Gastroesophageal sphincter (tissue), 4 donors: ENCODE measurements around the gene GALNS. TPM values are rescaled to one million over a fixed set of nuclear protein-coding genes. Genes with fewer than 3 reads are reported as not detected.
A peak's percentile ranks its signal among the peaks of the same experiment; 100 is the strongest.

ENCODE experiments used
- ATAC-seq: fragments of 150-250 bp; one replicate; pipeline ENCODE4 v1.9.1; 2016; ENCODE audit warnings: mild to moderate bottlenecking, moderate library complexity
- H3K27ac ChIP-seq, 4 donors: fragments of 200-600 bp; sonication (generic) in 3 of 4; 1 replicate in 3 of 4; 2 replicates in 1 of 4; pipeline ENCODE4 v1.5.1; 2016 to 2019
- H3K27me3 ChIP-seq: fragments of 200-600 bp; sonication (generic); one replicate; pipeline ENCODE4 v1.5.1; 2019
- H3K36me3 ChIP-seq, 2 donors: fragments of 200-600 bp; sonication (generic); one replicate each; pipeline ENCODE4 v1.5.1; 2019; ENCODE audit warnings: control low read depth in 1 of 2
- H3K4me1 ChIP-seq, 3 donors: fragments of 200-600 bp; sonication (generic); 1 replicate in 2 of 3; 2 replicates in 1 of 3; pipeline ENCODE4 v1.5.1; 2016 to 2019; ENCODE audit warnings: control low read depth in 2 of 3
- H3K4me3 ChIP-seq, 2 donors: fragments of 200-600 bp; sonication (generic); one replicate each; pipeline ENCODE4 v1.5.1; 2019; ENCODE audit warnings: mild to moderate bottlenecking in 1 of 2, moderate library complexity in 1 of 2
- H3K9me3 ChIP-seq, 3 donors: fragments of 200-600 bp; sonication (generic); one replicate each; pipeline ENCODE4 v1.5.1; 2017 to 2019; ENCODE audit warnings: control low read depth in 2 of 3
- EP300 ChIP-seq: sonication (generic); formaldehyde crosslinking; IDR thresholded peaks from one replicate; pipeline ENCODE4 v1.6.1; 2017; ENCODE audit warnings: antibody characterized with exemption, mild to moderate bottlenecking
- POLR2A ChIP-seq, 2 donors: fragments of 450-650 bp; IDR thresholded peaks; one replicate each; pipeline ENCODE4 v1.6.1; 2017; ENCODE audit warnings: antibody characterized with exemption in 2 of 2, mild to moderate bottlenecking in 2 of 2, moderate library complexity in 1 of 2
- POLR2AphosphoS5 ChIP-seq: sonication (generic); formaldehyde crosslinking; IDR thresholded peaks from one replicate; pipeline ENCODE4 v1.6.1; 2017; ENCODE audit warnings: antibody characterized with exemption
- WGBS, 2 donors: methylation state at CpG; one replicate each; pipeline ENCODE4 v1.1.5; 2018; ENCODE audit warnings: low coverage in 1 of 2; 5-methylcytosine and 5-hydroxymethylcytosine counted together
- total RNA-seq, 4 donors: library from RNA; depleted of rRNA; stranded (reverse); fragments of >200 nt; gene quantifications; one replicate each; pipeline ENCODE4 v1.1.0, GENCODE V29; 2016
- TF ChIP-seq, protein P1 (sequence below), 4 experiments: fragments of 200-600 bp in 2 of 4; fragments of 450-650 bp in 2 of 4; sonication (generic) in 1 of 4; IDR thresholded peaks; one replicate each; pipeline ENCODE4 v1.5.1; 2017 to 2019; ENCODE audit warnings: antibody characterized with exemption in 4 of 4, mild to moderate bottlenecking in 2 of 4, moderate library complexity in 2 of 4

Gene GALNS
- total RNA-seq, 4 donors from 2014 or later, result 4.2 to 29.4 (median 15.6) TPM

DNA sequence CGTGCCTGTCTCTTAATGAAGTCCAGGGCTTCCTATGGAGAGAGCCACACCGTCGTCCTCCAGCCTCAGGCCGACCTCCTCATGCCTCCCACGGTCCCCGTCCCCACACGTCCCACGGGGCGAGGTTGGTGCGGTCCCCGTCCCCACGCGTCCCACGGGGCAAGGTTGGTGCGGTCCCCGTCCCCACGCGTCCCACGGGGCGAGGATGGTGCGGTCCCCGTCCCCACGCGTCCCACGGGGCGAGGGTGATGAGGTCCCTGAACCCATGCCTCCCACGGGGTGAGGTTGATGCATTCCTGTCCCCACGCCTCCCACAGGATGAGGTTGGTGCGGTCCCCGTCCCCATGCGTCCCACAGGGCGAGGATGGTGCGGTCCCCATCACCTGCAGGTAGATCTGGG is 20.9 kb downstream of the GALNS start:
- TF ChIP-seq EP300, result no peak
- TF ChIP-seq, protein P1, sequence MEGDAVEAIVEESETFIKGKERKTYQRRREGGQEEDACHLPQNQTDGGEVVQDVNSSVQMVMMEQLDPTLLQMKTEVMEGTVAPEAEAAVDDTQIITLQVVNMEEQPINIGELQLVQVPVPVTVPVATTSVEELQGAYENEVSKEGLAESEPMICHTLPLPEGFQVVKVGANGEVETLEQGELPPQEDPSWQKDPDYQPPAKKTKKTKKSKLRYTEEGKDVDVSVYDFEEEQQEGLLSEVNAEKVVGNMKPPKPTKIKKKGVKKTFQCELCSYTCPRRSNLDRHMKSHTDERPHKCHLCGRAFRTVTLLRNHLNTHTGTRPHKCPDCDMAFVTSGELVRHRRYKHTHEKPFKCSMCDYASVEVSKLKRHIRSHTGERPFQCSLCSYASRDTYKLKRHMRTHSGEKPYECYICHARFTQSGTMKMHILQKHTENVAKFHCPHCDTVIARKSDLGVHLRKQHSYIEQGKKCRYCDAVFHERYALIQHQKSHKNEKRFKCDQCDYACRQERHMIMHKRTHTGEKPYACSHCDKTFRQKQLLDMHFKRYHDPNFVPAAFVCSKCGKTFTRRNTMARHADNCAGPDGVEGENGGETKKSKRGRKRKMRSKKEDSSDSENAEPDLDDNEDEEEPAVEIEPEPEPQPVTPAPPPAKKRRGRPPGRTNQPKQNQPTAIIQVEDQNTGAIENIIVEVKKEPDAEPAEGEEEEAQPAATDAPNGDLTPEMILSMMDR (IDR thresholded peaks at IDR 0.05), result no peak
- no peak for TF ChIP-seq POLR2AphosphoS5
- TF ChIP-seq POLR2A (IDR thresholded peaks at IDR 0.05), result no peak
- Histone ChIP-seq H3K9me3 (no peaks in the 10 kb centered on the region), H3K4me3 (no peak overlapping the region), H3K27ac (no peak overlapping the region), H3K36me3 (peaks cover 0 to 54% of the 10 kb centered on the region in 2 donors), H3K27me3 (no peaks in the 10 kb centered on the region), H3K4me1 (no peaks in the 10 kb centered on the region)
- WGBS, 2 donors, result 95% methylated on average over 8 of the region's 33 CpGs; no CpG with 5 or more reads in 1 of the 2 donors
- no peak for ATAC-seq

DNA sequence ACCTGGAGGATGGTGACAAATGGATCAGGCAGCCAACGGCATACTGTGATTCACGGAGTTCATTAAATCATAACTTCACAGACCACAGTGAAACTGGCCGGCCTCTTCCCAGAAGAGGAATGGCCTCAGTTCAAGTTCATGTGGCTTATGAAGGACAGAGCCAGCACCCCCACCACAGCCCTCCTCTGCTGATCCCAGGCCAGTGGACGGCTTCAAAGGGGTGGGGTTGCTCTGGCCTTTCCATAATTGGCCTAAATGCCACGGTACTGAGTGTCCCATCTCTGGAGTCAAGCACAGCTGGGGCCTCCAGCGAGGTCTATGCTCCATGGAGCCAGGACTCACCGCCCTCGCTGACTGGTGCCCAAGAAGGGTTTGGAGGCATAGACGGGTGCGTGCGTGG is 21.4 kb downstream of the GALNS start:
- WGBS, 2 donors, result 70% methylated on average over 6 of the region's 11 CpGs; no CpG with 5 or more reads in 1 of the 2 donors
- no peak overlapping the region for H3K27ac ChIP-seq
- TF ChIP-seq, protein P1 (IDR thresholded peaks at IDR 0.05), result no peak
- TF ChIP-seq POLR2AphosphoS5, result peak; percentile 54
- H3K4me1 ChIP-seq, result no peaks in the 10 kb centered on the region
- no peaks in the 10 kb centered on the region for H3K27me3 ChIP-seq
- peaks cover 0 to 54% of the 10 kb centered on the region in 2 donors for H3K36me3 ChIP-seq
- ATAC-seq, result peak; percentile 69
- no peaks in the 10 kb centered on the region for H3K9me3 ChIP-seq
- H3K4me3 ChIP-seq, result no peak overlapping the region

DNA sequence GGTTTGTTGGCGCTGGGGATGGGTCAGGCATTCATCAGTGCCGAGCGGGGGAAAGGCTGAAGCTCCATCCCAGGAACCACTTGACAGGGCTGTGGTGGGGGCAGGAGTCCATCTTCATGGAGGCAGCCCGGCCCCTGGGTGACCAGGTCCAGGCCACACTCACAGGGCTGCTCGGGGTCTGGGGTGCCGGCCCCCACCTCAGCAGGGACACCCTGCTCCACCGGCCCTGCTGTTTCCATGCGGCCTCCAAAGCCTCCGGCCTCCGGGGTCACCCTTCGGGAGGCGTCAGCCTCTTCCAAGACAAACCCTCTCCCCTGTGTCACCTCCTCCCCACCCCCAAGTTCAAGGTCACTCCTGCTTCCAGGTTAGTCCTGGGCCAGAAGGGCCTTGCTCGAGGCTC is 22.1 kb downstream of the GALNS start:
- WGBS, 2 donors, result no CpG with 5 or more reads among the region's 13 CpGs

DNA sequence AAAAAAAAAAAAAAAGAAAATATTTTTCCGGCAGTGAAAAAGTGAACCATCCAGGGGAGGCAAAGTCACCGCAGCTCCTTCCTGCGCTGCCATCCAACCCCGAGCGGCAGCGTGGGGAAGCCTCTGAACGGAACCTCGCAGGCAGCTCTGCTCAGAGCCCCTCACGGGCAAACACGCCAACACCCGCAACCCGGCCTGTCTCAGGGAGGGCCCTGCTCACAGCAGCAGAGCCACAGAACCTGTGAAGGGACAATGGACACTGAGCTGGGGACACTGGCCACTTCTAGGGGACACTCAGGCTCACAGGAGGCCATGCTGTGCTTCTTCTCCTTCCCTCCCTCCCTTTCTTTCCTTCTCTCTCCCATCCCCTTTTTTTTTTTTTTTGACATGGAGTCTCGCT is 23.7 kb downstream of the GALNS start:
- H3K27me3 ChIP-seq, result no peaks in the 10 kb centered on the region
- no peaks in the 10 kb centered on the region for H3K4me1 ChIP-seq
- WGBS, 2 donors, result 84 to 91% methylated on average over 9 to 12 of the region's 13 CpGs
- peaks cover 0 to 52% of the 10 kb centered on the region in 2 donors for H3K36me3 ChIP-seq
- H3K4me3 ChIP-seq, result no peak overlapping the region
- no peak for TF ChIP-seq POLR2A (IDR thresholded peaks at IDR 0.05)
- no peak for TF ChIP-seq EP300
- TF ChIP-seq, protein P1 (IDR thresholded peaks at IDR 0.05), result no peak
- TF ChIP-seq POLR2AphosphoS5, result no peak
- H3K9me3 ChIP-seq, result no peaks in the 10 kb centered on the region
- no peak overlapping the region for H3K27ac ChIP-seq
- ATAC-seq, result no peak

More for the DNA sequence above, 22.1 kb downstream of the GALNS start:
- H3K9me3 ChIP-seq, result no peaks in the 10 kb centered on the region
- H3K4me1 ChIP-seq, result no peaks in the 10 kb centered on the region
- no peak overlapping the region for H3K27ac ChIP-seq
- H3K4me3 ChIP-seq, result no peak overlapping the region
- TF ChIP-seq EP300 (no peak), POLR2AphosphoS5 (no peak), POLR2A (IDR thresholded peaks at IDR 0.05) (no peak)
- TF ChIP-seq, protein P1 (IDR thresholded peaks at IDR 0.05), result no peak
- H3K36me3 ChIP-seq, result peaks cover 0 to 52% of the 10 kb centered on the region in 2 donors
- ATAC-seq, result no peak
- H3K27me3 ChIP-seq, result no peaks in the 10 kb centered on the region

DNA sequence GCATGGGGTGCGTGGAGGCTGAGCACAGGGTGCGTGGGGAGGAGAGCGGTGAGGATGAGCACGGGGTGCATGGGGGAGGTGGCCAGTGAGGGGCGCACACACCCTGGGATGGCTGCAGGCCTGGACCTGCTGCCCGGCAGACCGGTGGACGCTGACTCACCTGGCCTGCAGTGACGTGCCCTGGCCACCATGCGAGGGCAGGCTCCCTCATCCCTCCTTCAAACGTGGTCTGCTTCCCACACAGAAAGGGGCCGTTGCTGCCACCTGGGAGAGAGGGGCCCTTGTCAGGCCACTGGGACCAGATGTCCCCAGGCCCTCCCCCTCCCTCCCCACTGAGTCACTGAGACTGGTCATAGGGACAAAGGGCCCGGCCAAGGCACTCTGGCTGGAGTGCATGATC is 24.9 kb downstream of the GALNS start:
- no peak for ATAC-seq
- WGBS, 2 donors, result 81 to 97% methylated on average over 4 to 6 of the region's 13 CpGs
- no peak for TF ChIP-seq EP300
- TF ChIP-seq POLR2AphosphoS5, result no peak
- TF ChIP-seq, protein P1 (IDR thresholded peaks at IDR 0.05), result no peak
- no peak for TF ChIP-seq POLR2A (IDR thresholded peaks at IDR 0.05)
- Histone ChIP-seq H3K9me3 (no peaks in the 10 kb centered on the region), H3K27ac (no peak overlapping the region), H3K4me1 (no peaks in the 10 kb centered on the region), H3K27me3 (no peaks in the 10 kb centered on the region), H3K4me3 (no peak overlapping the region), H3K36me3 (peaks cover 0 to 56% of the 10 kb centered on the region in 2 donors)
